ENCODE results near the gene SRP9.
"Not testable (repeated sequence)": the region's sequence is repeated elsewhere in the genome, so short reads cannot be mapped to it uniquely, and the experiment has no call there.

DNA sequence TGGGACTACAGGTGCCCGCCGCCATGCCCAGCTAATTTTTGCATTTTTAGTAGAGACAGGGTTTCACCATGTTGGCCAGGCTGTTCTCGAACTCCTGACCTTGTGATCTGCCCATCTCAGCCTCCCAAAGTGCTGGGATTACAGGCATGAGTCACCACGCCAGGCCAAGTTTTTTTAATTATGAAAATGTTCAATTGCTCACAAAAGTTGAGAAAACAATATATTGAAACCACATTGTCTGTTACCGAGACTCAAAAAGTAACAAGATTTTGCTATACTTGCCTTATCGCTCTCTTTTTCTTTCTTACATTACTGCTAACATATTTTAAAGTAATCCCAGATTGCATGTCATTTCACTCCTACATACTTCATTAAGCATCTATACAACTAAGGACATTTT lies 16.2 kb upstream of the SRP9 start:
- TF ChIP-seq, protein P1, sequence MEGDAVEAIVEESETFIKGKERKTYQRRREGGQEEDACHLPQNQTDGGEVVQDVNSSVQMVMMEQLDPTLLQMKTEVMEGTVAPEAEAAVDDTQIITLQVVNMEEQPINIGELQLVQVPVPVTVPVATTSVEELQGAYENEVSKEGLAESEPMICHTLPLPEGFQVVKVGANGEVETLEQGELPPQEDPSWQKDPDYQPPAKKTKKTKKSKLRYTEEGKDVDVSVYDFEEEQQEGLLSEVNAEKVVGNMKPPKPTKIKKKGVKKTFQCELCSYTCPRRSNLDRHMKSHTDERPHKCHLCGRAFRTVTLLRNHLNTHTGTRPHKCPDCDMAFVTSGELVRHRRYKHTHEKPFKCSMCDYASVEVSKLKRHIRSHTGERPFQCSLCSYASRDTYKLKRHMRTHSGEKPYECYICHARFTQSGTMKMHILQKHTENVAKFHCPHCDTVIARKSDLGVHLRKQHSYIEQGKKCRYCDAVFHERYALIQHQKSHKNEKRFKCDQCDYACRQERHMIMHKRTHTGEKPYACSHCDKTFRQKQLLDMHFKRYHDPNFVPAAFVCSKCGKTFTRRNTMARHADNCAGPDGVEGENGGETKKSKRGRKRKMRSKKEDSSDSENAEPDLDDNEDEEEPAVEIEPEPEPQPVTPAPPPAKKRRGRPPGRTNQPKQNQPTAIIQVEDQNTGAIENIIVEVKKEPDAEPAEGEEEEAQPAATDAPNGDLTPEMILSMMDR (conservative IDR thresholded peaks at IDR 0.05; ENCODE audit: low read depth, low read length) = not testable (repeated sequence)
- not testable (repeated sequence) for TF ChIP-seq EZH2 (IDR thresholded peaks at IDR 0.05; ENCODE audit: low read length, unreplicated experiment)
